ENCODE data around the gene ZFYVE16.

GRCh38 chr5:80407735-80408483, at the start of gene ZFYVE16:
- no peak for TF ChIP-seq SREBF2 (IDR thresholded peaks at IDR 0.05)
- no peak for TF ChIP-seq EP300 (IDR thresholded peaks at IDR 0.05)
- no peak for TF ChIP-seq CTCF (IDR thresholded peaks at IDR 0.05)
- TF ChIP-seq POLR2A (IDR thresholded peaks at IDR 0.05; ENCODE audit: low read length), result peak; percentile 79
- no peak for TF ChIP-seq MAFK (IDR thresholded peaks at IDR 0.05; ENCODE audit: partially characterized antibody)
- TF ChIP-seq ELK1 (IDR thresholded peaks at IDR 0.05; ENCODE audit: low read depth, low read length), result no peak
- TF ChIP-seq TP53 (CRISPR knock-in tag; IDR thresholded peaks at IDR 0.05), result peak; percentile 43; the same call in 1 of the 2 replicates
- TF ChIP-seq SMC3 (IDR thresholded peaks at IDR 0.05), result no peak
- no peak for TF ChIP-seq NFE2L2 (conservative IDR thresholded peaks at IDR 0.05; ENCODE audit: low read length)
- no peak for TF ChIP-seq REST (IDR thresholded peaks at IDR 0.05)
- no peak for TF ChIP-seq HDAC2 (IDR thresholded peaks at IDR 0.05)
- no peak for TF ChIP-seq MYC (IDR thresholded peaks at IDR 0.05; ENCODE audit: borderline replicate concordance, low read length)
- no peak for TF ChIP-seq CBX8 (IDR thresholded peaks at IDR 0.05)
